ENCODE data around the gene FOXL1. TPM values are rescaled to one million over a fixed set of nuclear protein-coding genes. Genes with fewer than 3 reads are reported as not detected.
A peak's percentile ranks its signal among the peaks of the same experiment; 100 is the strongest.

Gene FOXL1
- total RNA-seq, 1 donor from 2014 or later: 1.3 TPM

GRCh38 chr16:86568677-86569623 is 9.4 kb upstream of the FOXL1 start:
- DNase-seq (ENCODE audit: low read depth in 2 of 2): peak in 1 of 2 donors; percentile 29

GRCh38 chr16:86569701-86570447 is 8.5 kb upstream of the FOXL1 start:
- peak in 1 of 2 donors; percentile 12 for DNase-seq (ENCODE audit: low read depth in 2 of 2)

GRCh38 chr16:86570558-86571529 is 7.5 kb upstream of the FOXL1 start:
- DNase-seq (ENCODE audit: low read depth in 2 of 2): peak in 1 of 2 donors; percentile 39

GRCh38 chr16:86571530-86571915 is 6.8 kb upstream of the FOXL1 start:
- DNase-seq (ENCODE audit: low read depth in 2 of 2): peak in 1 of 2 donors; percentile 41

- DNase-seq (ENCODE audit: low read depth in 2 of 2): peak in 1 of 2 donors; percentile 71
Observed at GRCh38 chr16:86572041-86572521, 6.3 kb upstream of the FOXL1 start.

- DNase-seq (ENCODE audit: low read depth in 2 of 2): no peak
Observed at GRCh38 chr16:86572606-86573005, 5.7 kb upstream of the FOXL1 start.

GRCh38 chr16:86573215-86573614 is 5.1 kb upstream of the FOXL1 start:
- peak in 1 of 2 donors; percentile 11 for DNase-seq (ENCODE audit: low read depth in 2 of 2)

- DNase-seq (ENCODE audit: low read depth in 2 of 2): peak in 1 of 2 donors; percentile 13
Observed at GRCh38 chr16:86573646-86574508, 4.5 kb upstream of the FOXL1 start.

GRCh38 chr16:86574646-86575045 is 3.7 kb upstream of the FOXL1 start:
- DNase-seq (ENCODE audit: low read depth in 2 of 2): peak in 1 of 2 donors; percentile 16

- peak in 1 of 2 donors; percentile 25 for DNase-seq (ENCODE audit: low read depth in 2 of 2)
Observed at GRCh38 chr16:86575095-86575685, 3.2 kb upstream of the FOXL1 start.

- peak; percentile 60 to 92 for DNase-seq (ENCODE audit: low read depth in 2 of 2)
Observed at GRCh38 chr16:86575754-86576557, 2.4 kb upstream of the FOXL1 start.

GRCh38 chr16:86576591-86577313 is 1.6 kb upstream of the FOXL1 start:
- DNase-seq (ENCODE audit: low read depth in 2 of 2): peak in 1 of 2 donors; percentile 54

- DNase-seq (ENCODE audit: low read depth in 2 of 2): peak in 1 of 2 donors; percentile 62
Observed at GRCh38 chr16:86577314-86577971, 906 bp upstream of the FOXL1 start.

- DNase-seq (ENCODE audit: low read depth in 2 of 2): peak in 1 of 2 donors; percentile 49
Observed at GRCh38 chr16:86578611-86579267, 390 bp downstream of the FOXL1 start.

- no peak for DNase-seq (ENCODE audit: low read depth in 2 of 2)
Observed at GRCh38 chr16:86579268-86580062, 1.1 kb downstream of the FOXL1 start.

Measured in dermis microvascular lymphatic vessel endothelial cell (primary cell).